Liver (tissue), 3 donors: Measurements from ENCODE around the gene TARS3.

ENCODE experiments used
- CTCF ChIP-seq: fragments of 150-350 bp; IDR thresholded peaks from 2 replicates; pipeline ENCODE4 v1.5.1; 2017; ENCODE audit warnings: improper control_type of control experiment, low read depth, low read length; ENCODE audit not compliant: missing input control
- GABPA ChIP-seq, 2 donors: IDR thresholded peaks in 1 of 2; conservative IDR thresholded peaks in 1 of 2; 2 replicates each; pipeline ENCODE4 v1.6.1; 2016; ENCODE audit warnings: antibody characterized with exemption in 2 of 2, mild to moderate bottlenecking in 1 of 2, moderate library complexity in 1 of 2
- JUND ChIP-seq, 2 donors: IDR thresholded peaks; 2 replicates each; pipeline ENCODE4 v1.6.1; 2016; ENCODE audit warnings: antibody characterized with exemption in 2 of 2
- MAX ChIP-seq: IDR thresholded peaks from 2 replicates; pipeline ENCODE4 v1.6.1; 2016; ENCODE audit warnings: antibody characterized with exemption
- RAD21 ChIP-seq, 2 donors: IDR thresholded peaks; 2 replicates each; pipeline ENCODE4 v1.6.1; 2016; ENCODE audit warnings: antibody characterized with exemption in 2 of 2, mild to moderate bottlenecking in 2 of 2
- REST ChIP-seq: IDR thresholded peaks from 2 replicates; pipeline ENCODE4 v1.6.1; 2016; ENCODE audit warnings: antibody characterized with exemption, mild to moderate bottlenecking
- SP1 ChIP-seq: IDR thresholded peaks from 2 replicates; pipeline ENCODE4 v1.6.1; 2018; ENCODE audit warnings: antibody characterized with exemption, mild to moderate bottlenecking
- donor health status: healthy.
- donor health status: healthy.

GRCh38 chr15:101615414-101615985 is 108.8 kb downstream of the TARS3 start:
- no peak for TF ChIP-seq CTCF
- TF ChIP-seq JUND (IDR thresholded peaks at IDR 0.05), result no peak
- no peak for TF ChIP-seq RAD21 (IDR thresholded peaks at IDR 0.05)
- no peak for TF ChIP-seq SP1
- no peak for TF ChIP-seq MAX
- TF ChIP-seq REST, result no peak
- TF ChIP-seq GABPA (IDR thresholded peaks at IDR 0.05 in 1 of 2, conservative IDR thresholded peaks at IDR 0.05 in 1 of 2), result no peak
